ENCODE measurements around the gene GRIP1. TPM values are rescaled to one million over a fixed set of nuclear protein-coding genes. Genes with fewer than 3 reads are reported as not detected.

GRIP1 gene
- total and polyA plus RNA-seq, 2 donors (not counting 3 experiments of a cell fraction or from before 2014, with no cell fraction given), result 0.04 to 0.69 TPM

- H3K27ac ChIP-seq (ENCODE audit: insufficient read depth, low read depth, low read length), result no peak overlapping the region
- no peak overlapping the region for H2AFZ ChIP-seq (ENCODE audit: low read depth, low read length)
- ChIA-PET CTCF (interaction anchor here (0.8 to 1.3 kb wide), 3 partner anchors 12 to 98 kb away, joined by 3 to 6 read pairs (median 5); partner anchors contain the start of gene HELB), POLR2A (no interaction called here)
- no peak overlapping the region for H3K4me3 ChIP-seq (replicated peaks in 1 of 3; ENCODE audit: insufficient read depth in 1 of 3, low read depth in 1 of 3, low read length in 3 of 3)
- no peaks in the 10 kb centered on the region for H4K20me1 ChIP-seq (replicated peaks; ENCODE audit: control insufficient read depth, extremely low read depth, insufficient read depth, low read length)
- no peak for FAIRE-seq
- no peaks in the 10 kb centered on the region for H3K4me1 ChIP-seq (ENCODE audit: control insufficient read depth, extremely low read depth, insufficient read depth, low read length)
- TF ChIP-seq, protein P1, sequence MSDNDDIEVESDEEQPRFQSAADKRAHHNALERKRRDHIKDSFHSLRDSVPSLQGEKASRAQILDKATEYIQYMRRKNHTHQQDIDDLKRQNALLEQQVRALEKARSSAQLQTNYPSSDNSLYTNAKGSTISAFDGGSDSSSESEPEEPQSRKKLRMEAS (IDR thresholded peaks at IDR 0.05; ENCODE audit: insufficient read depth, insufficient read length), result no peak
- TF ChIP-seq POLR2AphosphoS5 (IDR thresholded peaks at IDR 0.05; ENCODE audit: insufficient read depth, low read depth, low read length) (no peak), FOS (IDR thresholded peaks at IDR 0.05; ENCODE audit: borderline replicate concordance, insufficient read depth, low read length) (no peak), EZH2 (IDR thresholded peaks at IDR 0.05; ENCODE audit: borderline replicate concordance, low read depth, low read length, severe bottlenecking) (no peak), MYC (IDR thresholded peaks at IDR 0.05; ENCODE audit: low read depth, low read length) (no peak), GATA2 (IDR thresholded peaks at IDR 0.05; ENCODE audit: insufficient read depth, insufficient read length, low read depth, low read length) (no peak), CTCF (IDR thresholded peaks at IDR 0.05; ENCODE audit: extremely low read depth in 1 of 2, insufficient read depth in 1 of 2, low read depth in 1 of 2, low read length in 2 of 2) (no peak)
- no peaks in the 10 kb centered on the region for H3K9me1 ChIP-seq (replicated peaks; ENCODE audit: control insufficient read depth, extremely low read depth, insufficient read depth, low read length)
- H3K4me2 ChIP-seq (ENCODE audit: insufficient read depth, low read length), result no peak overlapping the region
- H3K9ac ChIP-seq (replicated peaks; ENCODE audit: extremely low read depth, insufficient read depth, low read length), result no peak overlapping the region
- intact Hi-C loops (cut with micrococcal nuclease) (no loop called here), dilution Hi-C loops (cut with MboI; ENCODE audit: extremely low pct_ligation_motif_present, low sequenced_read_pairs) (no loop called here)
- no peak for DNase-seq (ENCODE audit: low read depth, low spot score)
- no peaks in the 10 kb centered on the region for H3K9me3 ChIP-seq (replicated peaks; ENCODE audit: control insufficient read depth, insufficient read depth, low read length)
- H3K27me3 ChIP-seq (ENCODE audit: control insufficient read depth in 2 of 2, insufficient read depth in 2 of 2, low read length in 2 of 2), result peaks cover 2 to 11% of the 10 kb centered on the region in 2 experiments
- no TSS peak for BruUV-seq (replicated peaks)
- no peaks in the 10 kb centered on the region for H3K36me3 ChIP-seq (ENCODE audit: control insufficient read depth in 2 of 2, extremely low read depth in 1 of 2, insufficient read depth in 2 of 2, low read length in 2 of 2)
- H3K79me2 ChIP-seq (ENCODE audit: control insufficient read depth, insufficient read depth, low read length), result no peaks in the 10 kb centered on the region
Observed at GRCh38 chr12:66367015-66367667, 311.7 kb downstream of the GRIP1 start.

Data from endothelial cell of umbilical vein (primary cell).